Inflammatory macrophage (primary cell): ENCODE results near the gene SLC25A30.
A peak's percentile ranks its signal among the peaks of the same experiment; 100 is the strongest.
"Not testable (repeated sequence)": the region's sequence is repeated elsewhere in the genome, so short reads cannot be mapped to it uniquely, and the experiment has no call there.

Experiments used
- DNase-seq, 2 donors: peaks; one replicate each; pipeline ENCODE4 v3.0.0-alpha.2; 2020 to 2022

SLC25A30 gene

GRCh38 chr13:45426056-45426841 lies 8.1 kb upstream of the SLC25A30 start:
- peak; percentile 49 to 55 for DNase-seq

DNA sequence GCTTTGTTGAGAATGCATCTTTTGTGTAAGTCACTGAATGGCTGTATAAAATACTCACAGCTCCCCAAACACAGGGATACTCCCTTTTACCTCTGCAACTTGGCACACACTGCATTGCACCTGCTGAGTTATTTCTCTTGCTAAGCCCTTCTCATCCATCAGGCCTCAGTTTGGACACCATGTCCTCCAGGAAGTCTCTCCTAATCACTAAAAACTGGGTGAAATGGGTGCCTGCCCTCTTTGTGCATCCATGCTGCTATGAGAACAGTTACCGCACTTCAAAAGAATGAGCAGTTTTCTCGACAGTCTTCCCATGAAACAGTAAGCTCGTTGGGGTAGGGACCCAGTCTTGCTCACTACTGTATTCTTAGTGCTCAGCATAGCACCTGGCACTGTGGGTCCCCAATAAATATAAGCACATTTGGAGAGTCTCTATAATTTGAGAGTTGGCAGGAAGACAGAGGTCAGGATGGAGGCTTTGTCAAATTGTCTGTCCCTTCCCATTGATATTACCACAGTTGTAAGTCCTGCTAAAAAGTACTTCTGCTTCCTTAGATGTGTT lies 4.6 kb upstream of the SLC25A30 start:
- no peak for DNase-seq

DNA sequence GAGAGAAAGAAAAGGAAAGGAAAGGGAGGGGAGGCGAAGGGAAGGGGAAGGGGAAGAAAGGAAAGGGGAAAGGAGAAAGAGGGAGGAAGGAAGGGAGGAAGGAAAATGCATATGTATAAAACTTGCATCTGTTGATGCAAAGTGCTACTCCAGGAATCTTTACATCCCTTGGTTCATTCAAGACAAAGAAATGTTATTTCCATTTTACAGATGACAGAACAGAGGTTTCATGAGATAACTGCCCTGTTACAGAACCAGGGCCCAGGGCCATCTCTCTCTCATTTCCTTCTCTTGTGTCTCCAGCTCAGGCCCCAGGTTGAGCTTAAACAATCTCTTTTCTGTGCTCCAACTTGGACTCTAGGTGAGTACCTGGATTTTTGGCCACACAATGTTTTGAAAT lies 1.8 kb upstream of the SLC25A30 start:
- no peak for DNase-seq

DNA sequence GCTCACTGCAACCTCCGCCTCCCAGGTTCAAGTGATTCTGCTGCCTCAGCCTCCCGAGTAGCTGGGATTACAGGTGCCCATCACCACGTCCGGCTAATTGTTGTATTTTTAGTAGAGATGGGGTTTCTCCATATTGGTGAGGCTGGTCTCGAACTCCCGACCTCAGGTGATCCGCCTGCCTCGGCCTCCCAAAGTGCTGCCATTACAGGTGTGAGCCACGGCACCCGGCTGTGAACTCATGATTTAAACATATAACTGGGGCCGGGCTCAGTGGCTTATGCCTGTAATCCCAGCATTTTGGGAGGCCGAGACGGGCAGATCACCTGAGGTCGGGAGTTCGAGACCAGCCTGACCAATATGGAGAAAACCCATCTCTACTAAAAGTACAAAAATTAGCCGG lies 1.2 kb upstream of the SLC25A30 start:
- not testable (repeated sequence) for DNase-seq

- no peak for DNase-seq
Observed at GRCh38 chr13:45416516-45417128, 1.6 kb downstream of the SLC25A30 start.

DNA sequence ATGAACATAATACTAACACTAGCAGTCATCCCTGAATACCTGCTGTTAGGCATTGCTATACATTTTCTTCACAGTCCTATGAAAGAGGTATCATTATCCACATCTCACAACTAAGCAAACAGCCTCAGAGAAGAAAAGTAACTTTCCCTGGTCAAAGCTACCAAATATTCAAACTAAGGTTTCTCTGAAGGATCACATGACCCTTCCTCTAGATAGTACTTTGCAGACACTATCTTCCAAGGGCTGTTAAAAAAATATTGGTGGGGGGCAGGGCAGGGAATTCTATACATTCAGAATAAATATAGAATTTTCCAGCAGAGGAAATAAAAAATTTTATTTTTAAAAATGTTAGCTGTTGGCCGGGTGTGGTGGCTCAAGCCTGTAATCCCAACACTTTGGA lies 3.1 kb downstream of the SLC25A30 start:
- no peak for DNase-seq

- no peak for DNase-seq
Observed at GRCh38 chr13:45413826-45414307, 4.3 kb downstream of the SLC25A30 start.

- DNase-seq: peak; percentile 27 to 40
Observed at GRCh38 chr13:45412274-45413049, 5.7 kb downstream of the SLC25A30 start.

- no peak for DNase-seq
Observed at GRCh38 chr13:45411631-45412030, 6.5 kb downstream of the SLC25A30 start.

DNA sequence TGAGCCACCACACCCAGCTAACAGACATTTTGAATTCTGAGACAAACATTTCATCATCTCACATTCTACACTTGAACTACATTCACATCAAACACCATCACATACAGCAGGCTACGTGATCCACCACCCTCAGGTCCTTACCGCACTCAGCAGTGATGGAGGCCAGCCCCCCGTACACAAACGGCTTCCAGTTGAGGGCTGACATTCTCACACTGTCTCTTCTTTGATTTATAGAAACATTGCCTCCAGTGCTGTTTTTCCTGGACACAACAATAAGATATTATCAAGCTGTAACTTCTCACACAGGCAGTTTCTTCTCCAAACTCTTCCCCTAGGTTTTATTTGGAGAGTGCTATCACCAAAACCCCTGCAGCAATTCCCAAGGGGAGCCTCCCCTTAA lies 7.0 kb downstream of the SLC25A30 start:
- DNase-seq: no peak

- no peak for DNase-seq
Observed at GRCh38 chr13:45410466-45410865, 7.7 kb downstream of the SLC25A30 start.

DNA sequence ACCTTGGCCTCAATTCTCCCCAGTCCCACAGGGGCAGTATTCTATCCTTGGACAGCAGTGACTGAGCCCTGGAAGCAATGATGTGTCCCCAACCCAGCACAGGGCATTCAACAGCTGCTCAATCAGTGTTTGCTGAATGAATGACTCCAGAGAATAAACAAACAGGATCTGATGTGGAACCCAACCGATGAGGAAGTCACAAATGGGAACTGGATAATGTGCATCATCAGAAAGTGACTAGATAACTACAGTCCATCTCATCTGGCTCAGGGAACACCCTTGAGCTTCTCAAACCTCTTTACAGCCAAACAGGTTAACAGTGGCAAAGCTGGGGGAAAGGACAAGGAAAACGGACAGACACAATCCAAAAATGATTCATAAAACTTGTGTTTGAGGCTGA lies 8.2 kb downstream of the SLC25A30 start:
- DNase-seq: peak; percentile 58 to 60

GRCh38 chr13:45406421-45406820 lies 11.8 kb downstream of the SLC25A30 start:
- no peak for DNase-seq

DNA sequence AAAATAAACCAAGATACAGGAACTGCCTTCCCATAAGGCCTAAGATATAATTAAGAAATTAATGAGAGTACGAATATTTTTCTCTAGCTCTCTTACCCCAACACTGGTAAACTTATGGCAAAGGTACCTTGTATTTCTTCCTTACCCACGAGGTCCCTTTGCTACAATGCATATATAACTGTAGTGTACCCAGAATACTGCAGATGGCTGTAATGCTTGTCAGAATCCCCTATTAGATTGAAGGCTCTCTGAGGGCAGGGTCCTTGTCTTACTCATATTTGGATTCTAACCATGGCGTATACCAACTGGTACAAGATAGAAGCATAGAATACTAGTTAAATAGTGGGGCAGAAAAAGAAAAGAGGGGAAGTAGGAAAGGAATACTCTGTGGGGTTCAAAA lies 15.1 kb downstream of the SLC25A30 start:
- DNase-seq: no peak

DNA sequence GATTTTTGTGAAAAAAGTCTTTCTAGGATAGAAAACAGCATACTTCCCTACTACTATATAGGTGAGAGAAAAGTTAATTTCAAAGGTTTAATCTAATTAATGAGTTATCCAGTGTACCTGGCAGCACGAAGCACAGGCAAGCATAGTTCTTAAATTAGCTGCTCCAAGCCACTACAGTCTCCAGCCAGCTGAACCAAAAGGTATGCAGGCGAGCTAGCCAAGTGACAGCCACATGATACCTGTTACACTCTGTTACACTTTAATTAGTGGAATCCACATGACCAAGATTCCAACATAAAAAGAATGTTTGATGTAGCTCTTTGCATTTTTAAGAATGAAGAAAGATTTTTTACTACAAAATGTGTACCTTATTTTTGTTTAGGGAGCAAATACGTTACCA lies 15.5 kb downstream of the SLC25A30 start:
- no peak for DNase-seq

DNA sequence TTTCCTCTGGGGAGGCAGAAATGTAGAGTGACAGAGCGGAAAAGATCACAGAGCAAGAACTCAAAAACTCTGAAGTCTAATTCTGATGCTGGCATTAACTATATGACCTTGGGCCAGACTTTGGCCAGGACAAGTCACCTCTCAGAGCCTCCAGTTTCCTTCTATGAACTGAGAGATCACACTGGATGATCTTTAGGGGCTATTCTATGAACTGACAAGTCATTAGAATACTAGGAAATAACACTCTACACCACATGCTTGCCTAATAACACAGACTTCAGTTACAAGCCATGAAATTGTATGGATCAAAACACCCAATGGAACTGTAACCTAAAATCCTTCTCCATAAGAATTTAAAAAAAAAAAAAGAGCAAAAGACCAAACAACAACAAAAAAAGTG lies 16.9 kb downstream of the SLC25A30 start:
- DNase-seq: no peak

- DNase-seq: no peak
Observed at GRCh38 chr13:45398877-45399276, 19.3 kb downstream of the SLC25A30 start.

- DNase-seq: no peak
Observed at GRCh38 chr13:45396533-45397095, 21.6 kb downstream of the SLC25A30 start.

DNA sequence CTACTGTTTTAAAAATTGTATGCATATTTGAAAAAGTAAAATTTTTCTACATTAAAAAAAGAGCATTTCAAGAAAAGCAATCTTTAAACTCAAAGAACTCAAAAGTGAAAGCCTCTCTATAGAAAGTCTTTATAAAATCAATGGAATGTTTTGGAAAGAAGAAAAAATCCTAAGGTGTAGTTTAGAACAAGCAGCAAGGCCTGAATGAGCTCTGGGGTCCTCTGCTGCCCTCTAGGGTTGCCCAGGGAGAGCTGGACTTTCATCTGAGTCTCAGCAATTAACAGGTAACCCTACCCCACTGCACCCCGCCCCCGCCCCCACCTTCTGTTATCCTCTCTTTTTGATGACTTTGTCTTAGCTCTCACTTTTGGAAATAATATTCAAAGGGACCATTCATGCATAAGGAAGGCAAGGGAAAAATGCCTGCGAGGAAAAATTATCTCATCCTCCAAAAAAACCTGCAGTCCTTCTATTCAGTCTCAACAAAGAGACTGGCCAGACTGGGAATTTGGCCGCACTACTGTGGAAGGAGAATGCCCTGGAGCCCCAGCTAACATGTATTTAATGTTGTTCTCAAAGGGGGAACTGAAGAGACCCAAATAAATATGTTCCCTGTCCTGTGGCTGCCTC lies 24.1 kb downstream of the SLC25A30 start:
- DNase-seq: peak in 1 of 2 donors; percentile 51

DNA sequence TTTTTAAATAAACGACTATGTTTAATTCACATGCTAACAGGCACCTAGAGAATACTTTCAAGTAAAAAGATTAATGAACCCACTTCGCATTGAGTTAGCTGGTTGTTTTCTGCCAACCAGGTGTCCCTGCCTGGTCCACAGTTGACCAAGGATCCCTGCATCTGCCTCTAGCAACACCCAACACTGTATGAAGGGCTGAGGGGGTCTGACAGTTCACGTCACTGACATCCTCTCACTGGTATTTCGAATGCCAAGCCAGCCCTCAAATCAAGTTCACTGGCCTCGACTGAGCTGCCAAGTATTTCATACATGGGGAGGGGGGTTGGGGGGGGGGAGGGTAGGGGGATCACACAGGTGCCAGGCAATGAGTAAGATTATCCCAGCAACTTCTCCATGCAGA lies 25.4 kb downstream of the SLC25A30 start:
- no peak for DNase-seq

DNA sequence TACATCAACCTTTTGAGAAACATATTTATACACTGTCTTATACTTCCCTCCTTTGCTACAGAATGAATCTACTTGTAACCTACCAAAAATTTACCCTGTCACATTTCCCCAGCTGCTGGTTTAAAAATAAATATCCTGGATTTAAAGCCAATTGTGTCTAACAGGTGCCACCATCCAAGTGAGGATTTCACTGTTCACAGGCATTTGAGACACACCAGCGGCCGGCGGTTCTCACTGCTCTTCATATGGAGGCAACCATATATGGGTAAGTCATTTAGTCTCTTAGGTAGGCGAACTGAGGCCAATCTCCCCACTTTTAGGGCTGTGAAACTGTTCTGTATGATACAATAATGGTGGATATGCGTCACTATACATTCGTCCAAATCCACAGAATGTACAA lies 26.2 kb downstream of the SLC25A30 start:
- DNase-seq: no peak

DNA sequence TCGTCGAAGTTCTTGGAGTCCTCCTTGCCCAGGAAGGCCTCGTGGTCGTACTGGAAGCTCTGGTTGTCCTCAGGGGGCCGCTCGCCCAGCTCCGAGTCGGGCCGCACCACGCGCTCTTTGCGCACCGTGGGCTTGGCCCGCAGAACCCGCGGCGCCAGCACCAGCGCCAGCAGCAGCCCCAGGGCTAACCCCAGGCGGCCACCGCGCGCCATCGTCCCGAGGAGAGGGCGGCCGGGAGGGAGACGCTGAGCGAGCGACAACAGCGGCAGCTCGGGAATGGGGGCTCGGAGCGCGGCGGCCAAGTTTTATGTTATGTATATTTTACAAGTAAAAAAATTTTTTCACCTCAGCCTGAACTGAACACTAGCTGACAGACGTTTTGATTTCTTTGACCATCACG lies 27.0 kb downstream of the SLC25A30 start:
- not testable (repeated sequence) for DNase-seq
